Stimulated activated CD4-positive, alpha-beta T cell treated with anti-CD3 and anti-CD28 coated beads, Interleukin-15, amount 100 ng/mL, for 48 hours (primary cell): Measurements from ENCODE around the gene NBEA.
"Not testable (repeated sequence)": the region's sequence is repeated elsewhere in the genome, so short reads cannot be mapped to it uniquely, and the experiment has no call there.

Experiments
- DNase-seq, 2 donors: peaks; one replicate each; pipeline ENCODE4 v3.0.0-alpha.2; 2020; ENCODE audit warnings: low read depth in 2 of 2

The NBEA gene

DNA sequence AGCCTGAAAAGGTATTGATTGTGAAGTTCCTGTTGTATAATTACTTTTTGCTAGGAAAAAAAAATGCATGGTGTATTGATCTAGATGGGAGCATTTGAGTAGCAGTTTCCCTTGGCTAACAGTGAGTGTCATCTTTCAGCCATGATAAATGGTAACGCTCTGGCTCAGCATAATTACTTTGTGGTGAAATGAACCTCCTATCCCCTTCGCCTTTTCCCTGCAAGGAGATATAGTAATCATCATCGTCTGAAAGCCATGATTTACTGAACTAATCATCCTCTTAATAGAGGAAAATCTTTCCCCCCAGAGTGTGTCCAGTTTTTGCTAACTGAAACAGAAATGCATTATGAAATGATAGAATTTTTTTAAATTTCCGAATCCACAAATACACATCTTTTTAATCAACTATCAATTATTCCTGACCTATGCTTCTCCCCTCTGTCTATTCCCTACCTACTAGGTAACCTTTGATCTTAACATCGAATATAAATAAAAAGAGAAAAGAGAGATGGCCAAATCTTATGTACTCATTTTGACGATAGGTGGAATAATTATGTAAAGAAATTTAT is 445.7 kb downstream of the NBEA start:
- DNase-seq: no peak

DNA sequence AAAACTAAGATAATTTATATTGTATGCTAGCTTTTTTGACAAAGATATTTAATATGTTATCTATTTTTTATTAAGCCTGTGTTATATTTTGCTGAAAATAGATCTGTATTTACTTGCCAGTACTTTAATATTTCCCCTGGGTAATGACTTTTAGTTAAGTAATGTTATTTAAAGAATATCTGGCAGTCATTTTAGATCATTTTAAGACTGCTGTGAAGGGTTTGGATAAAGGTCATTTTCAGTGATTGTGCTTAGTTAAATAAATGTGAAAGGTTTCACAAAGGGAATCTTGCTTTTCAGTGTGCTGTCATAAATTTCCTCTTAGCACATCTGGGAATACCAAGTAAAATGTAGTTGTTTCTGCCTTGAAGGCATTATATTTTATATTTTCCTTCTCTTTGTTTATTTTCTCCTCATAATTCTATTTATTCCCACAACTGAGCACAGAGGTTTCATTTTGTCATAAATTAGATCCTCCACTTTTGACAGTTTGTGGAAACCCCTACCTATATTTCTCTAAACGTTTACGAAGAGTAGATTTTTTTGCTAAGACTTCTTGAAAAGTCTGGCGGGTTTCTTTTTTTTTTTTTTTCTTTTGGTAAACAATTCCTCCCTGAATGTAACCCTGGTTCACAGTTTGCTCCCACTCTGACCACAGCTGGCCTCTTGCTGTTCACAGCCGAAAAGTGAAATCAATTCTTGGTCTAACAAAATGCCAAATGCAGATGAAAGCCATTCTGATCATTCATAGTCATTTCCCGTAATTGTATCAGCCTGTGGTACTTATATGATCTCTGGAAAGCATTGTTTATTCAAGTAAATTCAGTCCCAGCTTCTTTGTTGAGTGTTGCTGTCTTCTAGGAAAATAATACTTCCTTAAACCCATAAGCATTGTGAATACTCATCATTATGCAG is 446.6 kb downstream of the NBEA start:
- DNase-seq: no peak

DNA sequence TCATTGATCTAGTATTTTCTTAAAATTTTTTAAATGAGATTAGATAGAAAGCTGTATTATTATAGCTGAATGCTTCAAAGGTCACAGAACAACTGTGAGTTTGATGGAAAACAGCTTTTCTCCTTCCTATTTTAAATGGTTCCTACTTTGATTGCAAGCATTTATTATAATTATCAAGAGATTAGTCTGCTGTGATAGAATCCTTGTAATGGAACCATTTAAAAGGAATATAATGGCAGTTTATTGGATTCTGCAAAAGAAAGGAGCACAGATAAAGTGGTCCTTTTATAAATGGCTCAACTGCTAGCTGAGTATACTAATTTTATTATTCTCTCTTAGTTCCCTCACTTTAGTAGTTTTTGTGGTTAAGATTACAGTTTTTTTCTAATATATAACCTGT is 447.5 kb downstream of the NBEA start:
- no peak for DNase-seq

DNA sequence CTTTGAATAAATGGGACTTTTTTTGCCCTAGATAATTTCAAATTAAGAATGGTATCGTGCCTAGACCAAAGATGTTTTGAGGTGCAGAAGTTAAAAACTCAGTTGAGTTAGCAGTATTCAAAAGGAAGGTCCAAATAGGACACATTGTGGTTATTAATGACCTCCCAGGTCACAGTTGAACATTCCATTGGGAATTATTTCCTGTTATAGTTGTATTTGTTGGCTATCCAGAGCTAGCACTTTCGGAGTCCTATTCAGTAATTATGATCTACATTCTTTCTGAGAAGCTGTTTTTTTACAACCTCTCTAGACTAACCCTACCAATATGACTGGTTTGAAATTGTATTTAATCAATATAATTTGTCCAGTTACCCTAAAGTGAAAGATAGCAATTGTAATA is 450.7 kb downstream of the NBEA start:
- no peak for DNase-seq

DNA sequence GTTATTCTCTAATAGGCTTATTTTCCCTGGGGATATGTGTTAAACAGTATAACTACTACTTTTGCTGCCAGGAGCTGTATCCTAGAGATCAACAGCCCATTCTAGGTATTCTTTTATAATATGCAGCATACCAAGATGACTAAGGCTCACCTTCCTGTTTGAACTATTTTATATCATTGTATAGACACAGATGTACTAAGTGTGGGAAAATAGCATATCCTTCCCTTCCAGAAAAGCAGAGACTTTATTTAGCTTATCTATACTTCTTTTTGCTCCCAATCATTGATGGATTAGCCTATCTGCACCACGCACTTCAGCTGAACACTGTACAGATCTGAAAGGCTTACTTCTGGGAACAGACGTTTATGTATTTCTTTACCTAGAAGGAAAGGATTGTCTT is 451.8 kb downstream of the NBEA start:
- no peak for DNase-seq

DNA sequence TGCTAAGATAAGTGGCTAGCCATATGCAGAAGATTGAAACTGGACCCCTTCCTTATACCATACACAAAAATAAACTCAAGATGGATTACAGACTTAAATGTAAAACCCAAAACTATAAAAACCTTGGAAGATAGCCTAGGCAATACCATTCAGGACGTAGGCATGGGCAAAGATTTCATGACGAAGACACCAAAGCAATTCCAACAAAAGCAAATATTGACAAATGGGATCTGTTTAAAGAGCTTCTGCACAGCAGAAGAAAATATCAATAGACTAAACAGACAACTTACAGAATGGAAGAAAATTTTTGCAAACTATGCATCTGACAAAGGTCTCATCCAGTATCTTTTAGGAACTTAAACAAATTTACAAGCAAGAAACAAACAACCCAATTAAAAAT is 466.2 kb downstream of the NBEA start:
- not testable (repeated sequence) for DNase-seq

DNA sequence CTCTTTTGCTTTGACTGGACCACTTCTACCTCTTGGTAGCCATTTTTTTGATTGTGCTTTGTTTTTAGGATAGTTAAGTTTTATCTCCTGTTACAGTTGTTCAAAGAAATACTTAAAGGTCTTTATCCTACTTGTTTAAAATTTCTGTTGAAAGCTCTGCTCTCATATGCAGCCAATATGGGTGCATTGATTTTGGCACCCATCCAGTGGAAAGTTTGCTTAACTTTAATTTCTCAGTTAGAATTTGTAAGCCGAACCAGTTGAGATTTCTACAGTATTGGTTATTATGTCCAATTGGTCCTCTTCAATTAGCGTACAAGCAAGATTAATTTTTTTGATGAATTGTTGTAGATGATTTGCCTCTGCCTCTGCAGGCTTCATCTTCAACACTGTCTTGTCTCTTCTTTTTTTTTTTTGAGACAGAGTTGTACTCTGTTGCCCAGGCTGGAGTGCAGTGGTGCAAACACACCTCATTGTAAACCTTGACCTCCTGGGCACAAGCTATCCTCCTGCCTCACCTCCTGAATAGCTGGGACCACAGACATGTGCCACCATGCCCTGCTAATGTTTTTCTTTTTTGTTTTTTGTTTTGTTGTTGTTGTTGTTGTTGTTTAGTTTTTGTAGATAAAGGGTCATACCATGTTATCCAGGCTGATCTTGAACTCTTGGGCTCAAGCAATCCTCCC is 469.1 kb downstream of the NBEA start:
- no peak for DNase-seq

DNA sequence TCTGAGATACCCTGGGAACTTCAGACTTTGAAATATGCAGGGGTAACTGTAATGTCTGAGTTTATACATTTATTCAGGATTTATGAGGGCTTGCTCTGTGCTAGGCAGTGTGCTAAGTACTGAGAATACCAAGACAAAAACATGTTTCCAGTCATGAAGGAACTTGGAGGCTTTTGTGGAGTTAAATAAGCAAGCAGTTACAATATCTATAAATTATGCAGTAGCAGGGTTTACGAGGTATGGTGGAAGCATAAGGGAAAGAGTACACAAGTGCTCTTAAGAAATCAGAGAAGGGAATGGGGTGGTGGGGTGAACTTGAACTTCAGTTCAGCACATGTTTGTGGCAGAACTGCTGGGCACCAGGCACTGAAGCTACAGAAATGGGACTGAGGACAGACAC is 506.4 kb downstream of the NBEA start:
- no peak for DNase-seq

DNA sequence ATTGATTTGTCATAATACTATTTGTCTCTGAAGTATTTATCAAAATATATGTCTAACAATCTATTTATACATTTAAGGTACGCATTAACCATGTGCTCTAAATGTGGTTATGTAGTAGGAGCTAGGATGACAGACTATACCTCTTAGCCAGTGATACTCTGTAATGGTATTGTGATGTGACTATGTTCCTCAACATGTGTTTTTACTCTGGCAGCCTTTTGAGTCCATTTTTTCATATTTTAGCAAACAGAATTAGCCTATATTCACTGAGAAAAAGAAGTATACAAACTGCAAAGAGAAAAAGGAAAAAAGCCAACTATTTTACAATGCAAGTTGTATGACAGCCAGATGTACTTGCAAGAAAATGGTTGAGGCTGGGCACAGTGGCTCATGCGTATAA is 507.8 kb downstream of the NBEA start:
- no peak for DNase-seq

DNA sequence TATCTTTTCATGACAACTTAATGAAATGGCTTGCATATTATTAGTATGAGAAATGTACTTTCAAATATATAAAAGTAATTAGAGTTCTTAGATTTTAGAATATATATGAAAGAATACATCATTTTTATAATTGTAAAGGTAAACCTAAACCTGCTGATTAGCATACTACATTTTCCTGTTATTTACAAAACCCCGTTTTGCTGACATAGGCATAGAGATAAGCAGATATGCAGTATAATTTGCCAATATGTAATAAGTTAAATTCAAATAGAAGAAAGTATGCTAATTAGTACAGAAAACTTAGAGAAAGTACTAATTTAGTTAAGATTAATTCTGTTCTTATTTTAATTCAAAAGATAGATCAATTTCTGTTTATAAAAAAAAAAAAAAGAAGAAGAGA is 513.0 kb downstream of the NBEA start:
- no peak for DNase-seq

DNA sequence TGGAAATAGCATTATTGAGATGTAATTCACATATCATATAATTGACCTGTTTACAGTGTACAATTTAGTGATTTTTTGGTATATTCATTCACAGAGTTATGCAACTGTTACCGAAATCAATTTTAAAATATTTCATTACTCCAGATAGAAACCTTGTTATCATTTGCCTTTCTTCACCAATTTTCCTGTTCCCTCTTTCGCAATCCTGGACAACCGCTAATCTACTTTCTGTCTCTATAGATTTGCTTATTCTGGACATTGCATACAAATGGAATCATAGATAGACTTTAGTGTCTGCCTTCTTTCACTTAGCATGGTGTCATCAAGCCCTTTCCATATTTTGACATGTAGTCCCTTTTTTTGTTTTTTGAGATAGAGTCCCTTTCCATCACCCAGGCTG is 515.2 kb downstream of the NBEA start:
- DNase-seq: no peak

DNA sequence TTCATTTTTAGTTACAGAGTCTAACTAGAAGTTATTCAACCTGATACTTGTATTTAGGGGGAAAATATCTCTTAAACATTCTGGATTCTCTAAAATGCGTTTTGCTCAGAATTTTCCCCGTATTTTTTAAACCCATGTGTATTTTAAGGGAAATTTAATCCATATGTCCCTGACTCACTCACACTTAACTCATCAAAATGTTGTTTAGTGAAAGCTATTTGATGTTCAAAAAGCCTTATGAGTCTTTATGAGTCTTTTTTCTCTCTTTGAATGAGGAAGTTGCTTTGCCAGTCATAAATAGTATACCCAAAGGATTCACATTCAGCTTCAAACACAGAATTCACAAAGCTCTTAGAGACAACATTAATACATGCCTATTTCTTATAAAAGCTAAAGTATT is 518.0 kb downstream of the NBEA start:
- DNase-seq: no peak

DNA sequence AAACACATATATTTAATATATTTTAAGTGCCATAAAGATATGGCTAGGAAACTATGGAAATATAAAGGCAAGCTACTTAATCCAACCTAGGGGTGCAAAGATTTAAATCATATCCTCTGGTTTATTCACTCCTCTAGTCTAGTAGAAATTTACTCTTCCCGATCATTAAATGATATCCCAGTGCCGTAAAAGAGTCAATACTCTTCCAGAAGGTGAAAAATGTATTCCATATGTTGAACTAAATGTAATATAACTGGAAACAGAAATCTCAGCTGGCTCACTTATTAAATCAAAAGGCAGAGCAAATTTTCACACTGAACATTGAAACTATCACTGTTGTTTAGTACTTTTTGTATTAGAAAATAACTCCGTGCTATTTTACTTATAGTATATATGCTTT is 523.3 kb downstream of the NBEA start:
- DNase-seq: no peak

DNA sequence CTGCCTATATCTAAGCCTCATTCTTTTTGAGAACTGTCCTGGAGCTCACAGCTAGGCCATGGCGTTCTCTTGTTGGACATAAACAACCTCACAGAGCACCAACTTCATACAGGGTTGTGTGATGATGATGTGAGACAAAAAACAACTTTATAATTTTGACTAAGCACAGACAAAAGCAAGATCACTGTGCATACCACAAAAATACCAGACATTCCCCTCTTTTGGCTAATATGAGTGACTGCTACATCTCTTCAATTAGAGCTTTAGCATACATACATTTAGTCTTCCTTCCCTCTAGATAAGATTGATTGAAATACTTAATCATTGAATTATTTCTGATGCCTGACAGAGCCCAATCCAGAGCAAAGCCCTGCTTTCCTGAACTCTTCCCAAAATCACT is 526.1 kb downstream of the NBEA start:
- no peak for DNase-seq

DNA sequence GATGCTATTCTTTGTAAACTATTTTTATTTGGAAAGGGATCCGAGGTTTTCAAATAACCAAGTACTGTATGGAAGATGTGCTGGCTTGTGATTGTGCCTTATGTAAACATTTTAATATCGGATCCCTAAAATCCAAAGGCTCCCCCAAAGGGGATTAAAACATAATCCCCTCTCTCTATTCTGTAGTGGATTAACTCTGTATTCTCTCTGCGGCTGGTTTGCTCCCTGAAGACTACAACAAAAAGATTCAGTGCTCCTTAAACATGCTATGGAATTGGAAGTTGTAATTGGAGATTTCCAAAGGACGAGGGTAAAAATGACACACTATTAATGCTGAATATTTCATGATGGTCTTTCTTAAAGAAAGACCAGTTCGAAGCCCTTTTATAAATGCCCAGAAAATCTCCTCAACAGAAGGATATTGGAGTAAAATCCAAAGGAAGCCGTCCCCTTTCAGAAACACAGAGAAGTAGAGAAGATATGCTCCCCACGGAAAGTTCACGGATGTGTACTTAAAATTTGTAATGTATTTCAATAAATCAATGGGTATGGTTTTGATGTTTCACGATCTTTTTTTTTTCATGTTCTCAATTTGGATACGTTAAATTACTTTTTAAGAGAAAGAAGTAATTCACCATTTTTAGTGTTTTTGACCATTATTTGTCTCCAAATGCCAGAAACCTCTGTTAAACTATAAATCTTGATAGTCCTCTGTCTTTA is 527.9 kb downstream of the NBEA start:
- DNase-seq: no peak

DNA sequence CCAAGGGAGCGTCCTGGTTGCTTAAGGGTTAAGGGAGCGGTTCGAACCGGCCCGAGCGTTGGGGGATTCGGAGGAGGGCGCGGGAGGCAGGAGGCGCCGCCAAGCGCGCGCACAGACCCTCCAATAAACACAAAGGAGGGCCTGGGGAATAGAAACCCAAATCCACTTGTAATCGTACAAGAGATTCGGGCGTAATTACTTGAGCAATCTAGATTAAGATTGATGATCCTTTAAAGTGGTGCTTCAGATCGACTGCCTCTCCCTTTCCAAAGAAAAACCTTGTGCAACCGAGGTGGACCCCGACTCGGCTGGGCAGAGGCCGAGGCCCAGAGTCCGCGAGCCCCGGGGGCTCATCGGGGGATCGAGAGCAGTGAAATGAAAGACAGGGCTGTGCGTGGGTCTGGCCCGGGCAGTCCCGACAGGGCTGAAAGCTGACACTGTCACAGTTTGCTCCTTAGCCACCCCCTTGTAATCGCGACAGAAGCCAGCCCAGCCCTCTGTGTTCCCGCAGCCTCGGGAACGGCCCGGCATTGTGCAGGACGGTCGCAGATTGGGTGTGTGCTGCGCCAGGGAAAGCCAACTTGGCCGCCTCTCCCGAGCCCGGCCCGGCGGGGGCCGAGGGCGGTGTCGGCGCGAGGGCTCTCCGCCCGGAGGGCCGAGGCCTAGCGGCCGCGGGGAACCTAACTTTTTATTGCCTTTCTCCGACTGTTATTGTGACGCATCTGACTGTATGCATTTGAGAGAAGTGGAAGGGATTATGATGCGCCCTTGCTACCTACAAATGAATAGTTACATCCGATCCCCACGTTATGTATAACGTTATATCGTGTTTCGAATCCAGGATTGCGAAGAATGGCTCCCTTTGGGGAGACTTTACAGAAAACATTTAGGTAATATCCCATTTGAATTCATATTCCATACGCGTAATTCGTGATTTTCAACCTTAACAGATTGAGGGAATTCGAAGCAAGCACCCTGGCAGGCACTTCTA is 528.9 kb downstream of the NBEA start:
- DNase-seq: no peak

DNA sequence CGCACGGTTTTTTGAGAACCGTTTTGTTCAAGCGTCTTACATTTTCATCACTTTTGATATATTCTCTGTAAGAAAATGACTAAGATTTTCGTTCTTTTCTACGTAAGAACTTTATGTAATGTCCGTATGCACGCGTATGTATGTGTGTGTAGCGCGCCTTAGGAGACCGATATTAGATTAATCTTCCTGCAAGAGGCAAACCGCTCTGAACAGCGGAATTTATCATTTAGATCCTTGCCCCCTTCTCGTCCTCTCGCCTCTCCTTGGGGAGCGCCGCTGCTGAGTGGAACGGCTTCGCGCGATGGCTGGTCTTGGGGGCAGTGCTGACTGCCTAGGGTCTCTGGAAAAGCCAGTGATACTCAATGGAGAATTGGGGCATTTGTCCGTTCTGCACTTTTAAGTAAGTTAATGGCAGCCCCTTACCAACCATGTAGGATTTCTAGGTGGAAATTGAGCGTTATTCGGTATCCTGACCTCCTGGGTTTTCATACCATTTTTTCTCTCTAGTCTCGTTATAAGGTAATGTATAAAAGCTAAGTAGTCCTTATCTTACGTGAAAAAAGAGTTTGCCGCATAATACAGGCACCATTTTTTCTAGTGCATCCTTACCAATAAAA is 529.7 kb downstream of the NBEA start:
- DNase-seq: no peak

DNA sequence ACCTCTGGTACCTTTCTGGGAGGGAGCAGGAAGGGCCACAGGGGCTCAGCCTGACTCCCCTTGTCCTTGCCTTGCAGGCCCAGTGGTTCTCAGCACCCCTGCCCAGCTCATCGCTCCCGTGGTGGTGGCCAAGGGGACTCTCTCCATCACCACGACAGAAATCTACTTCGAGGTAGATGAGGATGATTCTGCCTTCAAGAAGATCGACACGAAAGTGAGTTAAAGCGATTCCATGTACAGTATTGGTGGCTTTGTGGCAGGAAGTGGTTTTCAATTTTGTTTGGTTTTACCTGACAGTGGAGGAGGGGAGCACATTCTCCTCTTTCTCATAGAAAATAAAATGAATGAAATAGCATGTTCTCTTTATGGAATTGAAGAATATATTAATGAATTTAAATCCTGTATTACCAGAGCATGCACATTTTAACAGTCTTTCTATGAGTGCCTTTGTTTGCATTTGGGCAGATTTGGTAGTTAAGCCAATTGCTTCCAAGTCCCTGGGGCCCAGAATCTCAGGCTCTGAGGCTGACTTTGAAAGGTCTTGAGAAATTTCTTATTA is 530.3 kb downstream of the NBEA start:
- no peak for DNase-seq

DNA sequence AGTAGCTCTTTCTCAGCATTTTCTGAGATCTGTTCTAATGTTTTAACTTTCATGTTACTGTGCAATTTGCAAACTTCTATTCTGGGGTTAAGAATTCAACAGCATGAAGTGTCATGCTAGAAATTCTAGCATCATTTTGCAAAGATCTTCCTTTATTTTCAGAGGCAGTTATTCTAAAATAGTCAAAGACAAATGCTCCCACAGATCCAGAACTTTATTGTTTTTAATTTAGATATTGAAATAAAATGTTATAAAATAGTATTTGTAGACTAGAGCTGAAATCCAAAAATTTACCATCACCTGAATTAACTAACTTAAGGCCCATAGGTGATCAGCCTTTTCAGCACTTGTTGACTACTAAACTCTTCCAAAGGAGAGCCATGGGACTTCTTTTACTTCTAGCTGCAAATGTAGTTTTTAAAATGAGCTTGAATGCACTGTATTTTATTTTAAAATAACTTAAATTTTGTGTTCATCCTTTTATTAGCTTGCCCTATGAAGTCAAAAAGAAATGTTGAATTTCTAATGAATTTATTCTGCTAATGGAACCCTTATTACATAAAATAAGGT is 531.2 kb downstream of the NBEA start:
- no peak for DNase-seq

DNA sequence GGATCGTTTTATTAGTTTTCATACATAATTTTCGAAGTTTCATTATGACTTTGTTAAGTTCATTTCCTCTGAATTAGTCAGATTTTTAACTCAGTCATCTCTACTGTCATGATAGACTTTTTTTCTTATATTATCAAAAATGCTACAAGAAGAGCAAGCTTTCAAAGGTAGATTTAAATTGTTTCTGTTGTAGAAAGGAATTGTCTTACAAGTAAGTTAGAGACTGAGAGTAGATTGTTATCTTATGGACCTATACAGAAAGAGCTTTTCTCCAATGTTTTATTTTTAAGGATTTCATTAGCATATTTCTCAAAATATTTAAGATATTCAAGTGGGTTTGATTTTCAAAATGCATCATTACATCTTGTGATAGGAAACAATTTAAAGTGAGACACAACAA is 531.7 kb downstream of the NBEA start:
- DNase-seq: no peak
